OCI-LY3 (cell line): ENCODE results near the gene STK32C.

Experiments
- H2AFZ ChIP-seq: fragments of 200-600, 300-600 bp; shearing (Covaris generic); 2 replicates; pipeline ENCODE4 v1.6.0; 2014; ENCODE audit warnings: antibody characterized with exemption, low read depth, low read length
- H3K27ac ChIP-seq: fragments of 200-600, 300-600 bp; sonication (generic); 2 replicates; pipeline ENCODE4 v1.5.1; 2014; ENCODE audit warnings: mild to moderate bottlenecking, low read length, moderate library complexity, mixed read lengths
- H3K27me3 ChIP-seq: fragments of 200-600, 300-600 bp; sonication (generic); 2 replicates; pipeline ENCODE4 v1.6.1; 2014; ENCODE audit warnings: low read depth, low read length, mixed read lengths
- H3K36me3 ChIP-seq: fragments of 200-600, 300-600 bp; sonication (generic); replicated peaks from 2 replicates; pipeline ENCODE3; 2014; ENCODE audit warnings: low read depth, low read length, mixed read lengths
- H3K4me1 ChIP-seq: fragments of 300-600, 200-600 bp; sonication (generic); 2 replicates; pipeline ENCODE4 v1.6.1; 2014; ENCODE audit warnings: low read length, mixed read lengths
- H3K4me2 ChIP-seq: fragments of 200-600, 300-600 bp; sonication (generic); 2 replicates; pipeline ENCODE4 v1.6.1; 2014; ENCODE audit warnings: low read length, mixed read lengths
- H3K4me3 ChIP-seq: fragments of 300-600, 200-600 bp; sonication (generic); 2 replicates; pipeline ENCODE4 v1.5.1; 2014; ENCODE audit warnings: antibody characterized with exemption, mild to moderate bottlenecking, low read length, moderate library complexity
- H3K79me2 ChIP-seq: fragments of 300-600, 200-600 bp; shearing (Covaris generic); 2 replicates; pipeline ENCODE4 v1.6.1; 2014; ENCODE audit warnings: mild to moderate bottlenecking, low read length, mixed read lengths
- H3K9ac ChIP-seq: fragments of 300-600, 200-600 bp; shearing (Covaris generic); 2 replicates; pipeline ENCODE4 v1.6.0; 2014; ENCODE audit warnings: mild to moderate bottlenecking, low read length, moderate library complexity
- H3K9me3 ChIP-seq: fragments of 200-600, 300-600 bp; shearing (Covaris generic); 2 replicates; pipeline ENCODE4 v1.6.1; 2014; ENCODE audit warnings: low read length, mixed read lengths; ENCODE audit not compliant: insufficient read depth
- H4K20me1 ChIP-seq: fragments of 200-600, 300-600 bp; sonication (generic); 2 replicates; pipeline ENCODE4 v1.6.1; 2016; ENCODE audit warnings: low read length, mixed read lengths; ENCODE audit not compliant: insufficient read depth
- CTCF ChIP-seq: fragments of 200-600, 300-600 bp; sonication (generic); IDR thresholded peaks from 2 replicates; pipeline ENCODE4 v1.5.1; 2014; ENCODE audit warnings: antibody characterized with exemption, low read length, low read depth
- EZH2phosphoT487 ChIP-seq: fragments of 200-600 bp; shearing (Covaris generic); IDR thresholded peaks from 2 replicates; pipeline ENCODE4 v1.6.1; 2018; ENCODE audit warnings: antibody characterized with exemption, mixed run types, low read depth

Gene STK32C

GRCh38 chr10:132238371-132239125 is 69.2 kb downstream of the STK32C start:
- no peak overlapping the region for H3K4me3 ChIP-seq
- no peak overlapping the region for H3K9ac ChIP-seq
- no peak for TF ChIP-seq CTCF
- TF ChIP-seq EZH2phosphoT487: no peak
- no peaks in the 10 kb centered on the region for H3K4me1 ChIP-seq
- H3K9me3 ChIP-seq: no peaks in the 10 kb centered on the region
- no peak overlapping the region for H3K27ac ChIP-seq
- no peaks in the 10 kb centered on the region for H3K27me3 ChIP-seq
- H3K79me2 ChIP-seq: no peaks in the 10 kb centered on the region
- no peaks in the 10 kb centered on the region for H4K20me1 ChIP-seq
- H3K4me2 ChIP-seq: no peak overlapping the region
- no peaks in the 10 kb centered on the region for H3K36me3 ChIP-seq
- no peak overlapping the region for H2AFZ ChIP-seq

- peaks cover 1% of the 10 kb centered on the region for H3K4me1 ChIP-seq
- H3K27ac ChIP-seq: no peak overlapping the region
- no peaks in the 10 kb centered on the region for H4K20me1 ChIP-seq
- no peak overlapping the region for H3K4me3 ChIP-seq
- H3K4me2 ChIP-seq: no peak overlapping the region
- no peaks in the 10 kb centered on the region for H3K79me2 ChIP-seq
- H3K27me3 ChIP-seq: no peaks in the 10 kb centered on the region
- H3K36me3 ChIP-seq: no peaks in the 10 kb centered on the region
- H2AFZ ChIP-seq: no peak overlapping the region
- H3K9ac ChIP-seq: no peak overlapping the region
- H3K9me3 ChIP-seq: no peaks in the 10 kb centered on the region
- TF ChIP-seq EZH2phosphoT487: no peak
- no peak for TF ChIP-seq CTCF
Observed at GRCh38 chr10:132237871-132238270, 69.9 kb downstream of the STK32C start.

- Histone ChIP-seq H3K27me3 (no peaks in the 10 kb centered on the region), H3K27ac (no peak overlapping the region), H3K4me3 (no peak overlapping the region), H3K4me2 (no peak overlapping the region), H3K9ac (no peak overlapping the region), H4K20me1 (no peaks in the 10 kb centered on the region), H3K4me1 (peaks cover 6% of the 10 kb centered on the region), H3K79me2 (no peaks in the 10 kb centered on the region), H3K36me3 (no peaks in the 10 kb centered on the region), H2AFZ (no peak overlapping the region), H3K9me3 (no peaks in the 10 kb centered on the region)
- TF ChIP-seq CTCF: no peak
- no peak for TF ChIP-seq EZH2phosphoT487
Observed at GRCh38 chr10:132237396-132237795, 70.4 kb downstream of the STK32C start.

GRCh38 chr10:132236881-132237280 is 70.9 kb downstream of the STK32C start:
- Histone ChIP-seq H3K4me3 (no peak overlapping the region), H3K79me2 (no peaks in the 10 kb centered on the region), H3K4me1 (peaks cover 11% of the 10 kb centered on the region), H3K27me3 (no peaks in the 10 kb centered on the region), H3K36me3 (no peaks in the 10 kb centered on the region), H3K27ac (no peak overlapping the region), H3K9me3 (no peaks in the 10 kb centered on the region), H2AFZ (no peak overlapping the region), H3K9ac (no peak overlapping the region), H3K4me2 (no peak overlapping the region), H4K20me1 (no peaks in the 10 kb centered on the region)
- TF ChIP-seq CTCF: no peak
- TF ChIP-seq EZH2phosphoT487: no peak
